Measurements from ENCODE around the gene LRRK1. TPM values are rescaled to one million over a fixed set of nuclear protein-coding genes. Genes with fewer than 3 reads are reported as not detected.

The LRRK1 gene
- total RNA-seq, 1 donor from 2014 or later = 21.1 TPM

DNA sequence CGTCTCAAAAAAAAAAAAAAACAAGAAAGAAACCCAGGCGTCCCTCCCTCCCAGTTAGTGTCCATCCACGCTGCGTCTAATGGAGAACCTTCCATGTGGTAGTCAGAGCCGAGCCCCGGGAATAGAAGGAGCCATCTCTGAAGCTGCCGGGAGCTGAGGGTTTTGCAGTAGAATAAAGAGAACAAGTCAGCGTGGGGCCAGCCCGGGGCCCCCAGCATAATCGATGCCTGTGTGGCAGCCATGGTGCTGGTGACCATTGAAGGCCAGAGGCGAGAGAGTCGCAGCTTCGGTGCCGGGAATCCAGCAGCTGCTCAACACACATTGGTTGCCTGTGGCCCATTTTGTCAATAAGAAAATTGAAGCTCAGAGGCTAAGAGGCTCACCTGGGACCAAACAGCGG, 181.0 kb downstream of the LRRK1 start:
- peaks cover 2% of the 10 kb centered on the region for H3K4me1 ChIP-seq
- H3K27ac ChIP-seq = no peak overlapping the region
- no peaks in the 10 kb centered on the region for H3K9me3 ChIP-seq
- TF ChIP-seq, protein P1, sequence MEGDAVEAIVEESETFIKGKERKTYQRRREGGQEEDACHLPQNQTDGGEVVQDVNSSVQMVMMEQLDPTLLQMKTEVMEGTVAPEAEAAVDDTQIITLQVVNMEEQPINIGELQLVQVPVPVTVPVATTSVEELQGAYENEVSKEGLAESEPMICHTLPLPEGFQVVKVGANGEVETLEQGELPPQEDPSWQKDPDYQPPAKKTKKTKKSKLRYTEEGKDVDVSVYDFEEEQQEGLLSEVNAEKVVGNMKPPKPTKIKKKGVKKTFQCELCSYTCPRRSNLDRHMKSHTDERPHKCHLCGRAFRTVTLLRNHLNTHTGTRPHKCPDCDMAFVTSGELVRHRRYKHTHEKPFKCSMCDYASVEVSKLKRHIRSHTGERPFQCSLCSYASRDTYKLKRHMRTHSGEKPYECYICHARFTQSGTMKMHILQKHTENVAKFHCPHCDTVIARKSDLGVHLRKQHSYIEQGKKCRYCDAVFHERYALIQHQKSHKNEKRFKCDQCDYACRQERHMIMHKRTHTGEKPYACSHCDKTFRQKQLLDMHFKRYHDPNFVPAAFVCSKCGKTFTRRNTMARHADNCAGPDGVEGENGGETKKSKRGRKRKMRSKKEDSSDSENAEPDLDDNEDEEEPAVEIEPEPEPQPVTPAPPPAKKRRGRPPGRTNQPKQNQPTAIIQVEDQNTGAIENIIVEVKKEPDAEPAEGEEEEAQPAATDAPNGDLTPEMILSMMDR (IDR thresholded peaks at IDR 0.05) = no peak
- TF ChIP-seq POLR2AphosphoS5 (IDR thresholded peaks at IDR 0.05; ENCODE audit: insufficient read depth in 1 of 2, low read depth in 1 of 2) (no peak), POLR2A (IDR thresholded peaks at IDR 0.05) (no peak)
- no peak for DNase-seq (ENCODE audit: extremely low spot score in 2 of 2)
- H3K4me3 ChIP-seq = no peak overlapping the region
- H3K36me3 ChIP-seq = no peaks in the 10 kb centered on the region
- intact Hi-C loops (cut with DNase I) = no loop called here
- no peaks in the 10 kb centered on the region for H3K27me3 ChIP-seq

DNA sequence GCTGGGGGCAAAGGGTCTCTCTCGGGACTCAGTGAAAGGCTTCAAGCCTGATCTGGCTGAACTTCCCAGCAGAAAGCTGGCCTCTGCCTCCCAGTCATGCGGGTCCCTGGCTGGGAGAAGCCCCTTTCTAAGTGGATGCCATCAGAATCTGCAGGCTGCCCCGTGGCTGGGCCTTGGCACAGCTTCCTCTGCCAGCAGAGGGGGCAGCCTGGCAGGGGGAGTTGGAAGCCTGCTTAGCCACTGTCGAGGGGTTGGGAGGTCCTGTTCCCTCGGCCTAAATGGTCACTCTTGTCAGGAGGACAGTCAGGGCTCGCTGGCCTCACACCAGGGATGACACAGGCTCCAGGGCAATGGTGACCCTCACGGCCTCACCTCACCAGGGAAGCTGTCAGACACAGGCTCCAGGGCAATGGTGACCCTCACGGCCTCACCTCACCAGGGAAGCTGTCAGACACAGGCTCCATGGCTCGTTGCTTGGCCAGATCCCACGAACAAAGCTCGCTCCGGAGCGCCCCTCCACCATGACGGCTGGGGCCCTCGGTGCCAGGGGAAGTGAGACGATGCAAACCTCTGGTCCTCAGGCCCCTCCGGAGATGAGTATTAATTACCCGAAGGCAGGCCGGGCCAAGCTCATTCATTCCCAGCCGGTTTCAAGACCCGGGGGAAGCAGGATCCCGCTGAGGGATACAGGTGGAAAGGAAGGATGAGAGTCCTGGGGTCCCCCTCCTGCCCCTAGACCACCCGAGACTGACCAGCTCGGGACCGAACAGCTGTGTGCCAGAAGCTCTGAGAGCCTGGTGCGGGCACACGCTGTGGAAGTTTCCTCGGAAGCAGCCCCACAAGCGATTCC, 181.7 kb downstream of the LRRK1 start:
- no peaks in the 10 kb centered on the region for H3K36me3 ChIP-seq
- intact Hi-C loops (cut with DNase I) = no loop called here
- H3K4me3 ChIP-seq = no peak overlapping the region
- peaks cover 9% of the 10 kb centered on the region for H3K4me1 ChIP-seq
- no peak for DNase-seq (ENCODE audit: extremely low spot score in 2 of 2)
- no peak overlapping the region for H3K27ac ChIP-seq
- H3K9me3 ChIP-seq = no peaks in the 10 kb centered on the region
- H3K27me3 ChIP-seq = no peaks in the 10 kb centered on the region
- TF ChIP-seq POLR2AphosphoS5 (IDR thresholded peaks at IDR 0.05; ENCODE audit: insufficient read depth in 1 of 2, low read depth in 1 of 2) = no peak
- TF ChIP-seq POLR2A (IDR thresholded peaks at IDR 0.05) = no peak
- TF ChIP-seq, protein P1 (IDR thresholded peaks at IDR 0.05) = no peak

DNA sequence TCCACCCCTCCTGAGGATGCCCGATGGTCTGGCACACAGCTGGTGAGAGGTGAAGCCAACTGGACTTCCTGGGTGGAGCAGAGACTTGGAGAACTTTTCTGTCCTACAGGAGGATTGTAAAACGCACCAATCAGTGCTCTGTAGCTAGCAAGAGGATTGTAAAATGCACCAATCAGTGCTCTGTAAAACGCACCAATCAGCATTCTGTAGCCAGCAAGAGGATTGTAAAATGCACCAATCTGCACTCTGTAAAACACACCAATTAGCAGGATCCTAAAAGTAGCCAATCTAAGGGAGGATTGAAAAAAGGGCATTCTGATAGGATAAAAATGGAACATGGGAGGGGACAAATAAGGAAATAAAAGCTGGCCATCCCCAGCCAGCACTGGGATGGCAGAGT, 182.5 kb downstream of the LRRK1 start:
- peaks cover 10% of the 10 kb centered on the region for H3K4me1 ChIP-seq
- no peaks in the 10 kb centered on the region for H3K36me3 ChIP-seq
- no peaks in the 10 kb centered on the region for H3K9me3 ChIP-seq
- no peaks in the 10 kb centered on the region for H3K27me3 ChIP-seq
- DNase-seq (ENCODE audit: extremely low spot score in 2 of 2) = no peak
- H3K27ac ChIP-seq = no peak overlapping the region
- no peak for TF ChIP-seq POLR2A (IDR thresholded peaks at IDR 0.05)
- H3K4me3 ChIP-seq = no peak overlapping the region
- intact Hi-C loops (cut with DNase I) = no loop called here

DNA sequence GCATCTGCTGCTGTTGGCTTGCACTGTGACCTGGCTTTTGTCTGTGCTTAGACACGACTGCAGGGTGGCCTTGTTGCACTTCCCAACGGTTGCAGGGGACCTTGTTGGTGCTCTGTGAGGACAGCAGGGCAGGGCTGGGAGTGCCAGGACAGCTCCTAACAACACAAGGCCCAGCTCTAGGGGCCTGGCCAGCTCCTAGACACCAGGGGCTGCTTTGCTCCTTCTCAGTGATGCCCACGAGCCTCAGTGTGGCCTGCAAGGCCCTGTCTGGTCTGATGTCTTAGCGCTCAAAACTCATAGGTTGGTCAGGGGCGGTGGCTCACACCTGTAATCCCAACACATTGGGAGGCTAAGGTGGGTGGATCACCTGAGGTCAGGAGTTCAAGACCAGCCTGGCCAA, 183.6 kb downstream of the LRRK1 start:
- H3K27me3 ChIP-seq = no peaks in the 10 kb centered on the region
- peaks cover 10% of the 10 kb centered on the region for H3K4me1 ChIP-seq
- intact Hi-C loops (cut with DNase I) = no loop called here
- H3K9me3 ChIP-seq = no peaks in the 10 kb centered on the region
- no peak for DNase-seq (ENCODE audit: extremely low spot score in 2 of 2)
- TF ChIP-seq, protein P1 (IDR thresholded peaks at IDR 0.05) = no peak
- TF ChIP-seq POLR2A (IDR thresholded peaks at IDR 0.05) = no peak
- TF ChIP-seq POLR2AphosphoS5 (IDR thresholded peaks at IDR 0.05; ENCODE audit: insufficient read depth in 1 of 2, low read depth in 1 of 2) = no peak
- no peak overlapping the region for H3K4me3 ChIP-seq
- no peak overlapping the region for H3K27ac ChIP-seq
- no peaks in the 10 kb centered on the region for H3K36me3 ChIP-seq

DNA sequence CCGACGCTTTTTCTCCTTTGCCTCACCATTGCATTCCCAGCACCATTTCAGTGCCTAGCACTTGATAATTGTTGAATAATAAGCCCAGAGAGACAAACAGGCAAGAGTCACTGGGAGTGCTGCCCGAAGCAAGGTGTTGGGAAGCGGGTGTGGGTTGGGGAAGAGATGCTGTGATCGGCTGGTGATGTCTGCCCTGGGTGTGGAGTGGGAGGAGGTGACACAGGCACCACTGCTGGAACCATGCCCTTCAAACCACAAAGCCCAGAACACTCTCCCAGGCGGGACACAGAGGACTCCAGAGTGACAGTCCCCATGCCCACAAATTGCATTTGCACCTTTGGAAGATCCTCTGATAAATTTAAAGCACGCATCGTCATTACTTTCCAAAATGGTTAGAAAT, 184.4 kb downstream of the LRRK1 start:
- H3K36me3 ChIP-seq = no peaks in the 10 kb centered on the region
- TF ChIP-seq POLR2AphosphoS5 (IDR thresholded peaks at IDR 0.05; ENCODE audit: insufficient read depth in 1 of 2, low read depth in 1 of 2) = no peak
- no peak for TF ChIP-seq POLR2A (IDR thresholded peaks at IDR 0.05)
- TF ChIP-seq, protein P1 (IDR thresholded peaks at IDR 0.05) = no peak
- no peak overlapping the region for H3K27ac ChIP-seq
- H3K9me3 ChIP-seq = no peaks in the 10 kb centered on the region
- H3K4me1 ChIP-seq = peaks cover 10% of the 10 kb centered on the region
- intact Hi-C loops (cut with DNase I) = no loop called here
- DNase-seq (ENCODE audit: extremely low spot score in 2 of 2) = no peak
- no peak overlapping the region for H3K4me3 ChIP-seq
- H3K27me3 ChIP-seq = no peaks in the 10 kb centered on the region
